Hepatocyte (in vitro differentiated cells): ENCODE data around the gene MAP3K3. TPM values are rescaled to one million over a fixed set of nuclear protein-coding genes. Genes with fewer than 3 reads are reported as not detected.

Experiments used
- DNase-seq: peaks from one replicate; pipeline ENCODE4 v3.0.0-alpha.2; 2016; ENCODE audit warnings: low spot score
- H2AFZ ChIP-seq: fragments of 200-600 bp; sonication (generic); 2 replicates; pipeline ENCODE4 v1.6.0; 2016; ENCODE audit warnings: antibody characterized with exemption, mild to moderate bottlenecking
- H3K27ac ChIP-seq: fragments of 200-600 bp; sonication (generic); 2 replicates; pipeline ENCODE4 v1.5.1; 2016; ENCODE audit warnings: mild to moderate bottlenecking
- H3K27me3 ChIP-seq: fragments of 200-600 bp; sonication (generic); 2 replicates; pipeline ENCODE4 v1.6.1; 2016
- H3K36me3 ChIP-seq: fragments of 200-600 bp; sonication (generic); replicated peaks from 2 replicates; pipeline ENCODE4 v1.5.1; 2016; ENCODE audit warnings: low read depth; ENCODE audit not compliant: insufficient read depth
- H3K4me1 ChIP-seq: fragments of 200-600 bp; sonication (generic); 2 replicates; pipeline ENCODE4 v1.5.1; 2016; ENCODE audit warnings: mild to moderate bottlenecking, moderate library complexity; ENCODE audit not compliant: insufficient read depth
- H3K4me2 ChIP-seq: fragments of 200-600 bp; sonication (generic); 2 replicates; pipeline ENCODE4 v1.6.0; 2016
- H3K4me3 ChIP-seq: fragments of 200-600 bp; sonication (generic); 2 replicates; pipeline ENCODE4 v1.5.1; 2016; ENCODE audit warnings: mild to moderate bottlenecking
- H3K79me2 ChIP-seq: fragments of 200-600 bp; sonication (generic); 2 replicates; pipeline ENCODE4 v1.6.0; 2017; ENCODE audit warnings: mild to moderate bottlenecking
- H3K9me2 ChIP-seq: fragments of 200-600 bp; sonication (generic); replicated peaks from 2 replicates; pipeline ENCODE4 v1.6.0; 2017; ENCODE audit warnings: mild to moderate bottlenecking; ENCODE audit not compliant: insufficient read depth
- H3K9me3 ChIP-seq: fragments of 200-600 bp; sonication (generic); 2 replicates; pipeline ENCODE4 v1.5.1; 2016; ENCODE audit warnings: low read depth, mild to moderate bottlenecking
- H4K20me1 ChIP-seq: fragments of 200-600 bp; sonication (generic); 2 replicates; pipeline ENCODE4 v1.6.0; 2016; ENCODE audit warnings: mild to moderate bottlenecking; ENCODE audit not compliant: insufficient read depth, poor library complexity, severe bottlenecking
- CTCF ChIP-seq: fragments of 200-600 bp; sonication (generic); IDR thresholded peaks from 2 replicates; pipeline ENCODE4 v1.5.1; 2016; ENCODE audit warnings: antibody characterized with exemption, mild to moderate bottlenecking; ENCODE audit not compliant: poor library complexity
- EZH2 ChIP-seq: fragments of 200-600 bp; sonication (generic); IDR thresholded peaks from 2 replicates; pipeline ENCODE4 v1.6.1; 2016; ENCODE audit warnings: antibody characterized with exemption, mild to moderate bottlenecking, borderline replicate concordance
- EZH2phosphoT487 ChIP-seq: fragments of 200-600 bp; sonication (generic); IDR thresholded peaks from one replicate; pipeline ENCODE4 v1.6.1; 2018; ENCODE audit warnings: antibody characterized with exemption, mild to moderate bottlenecking, low read depth, moderate library complexity; ENCODE audit not compliant: unreplicated experiment, severe bottlenecking
- WGBS: methylation state at CpG from one replicate; pipeline ENCODE4 v1.1.6; 2016; ENCODE audit warnings: low lambda C conversion rate; ENCODE audit errors: missing lambda C conversion rate; 5-methylcytosine and 5-hydroxymethylcytosine counted together
- polyA plus RNA-seq: library from polyadenylated mRNA; unstranded; fragments of >200 nt; fragmentation: Nextera tagmentation; extraction: Ambion mirVana; gene quantifications from 2 replicates; pipeline ENCODE4 v1.2.1, GENCODE V29; 2016
- total RNA-seq: library from RNA; depleted of rRNA; stranded (reverse); fragments of >200 nt; gene quantifications from 2 replicates; pipeline ENCODE4 v1.2.3, GENCODE V29; 2014

MAP3K3 gene
- total and polyA plus RNA-seq, 2 experiments from 2014 or later: 13.4 to 15.5 TPM

DNA sequence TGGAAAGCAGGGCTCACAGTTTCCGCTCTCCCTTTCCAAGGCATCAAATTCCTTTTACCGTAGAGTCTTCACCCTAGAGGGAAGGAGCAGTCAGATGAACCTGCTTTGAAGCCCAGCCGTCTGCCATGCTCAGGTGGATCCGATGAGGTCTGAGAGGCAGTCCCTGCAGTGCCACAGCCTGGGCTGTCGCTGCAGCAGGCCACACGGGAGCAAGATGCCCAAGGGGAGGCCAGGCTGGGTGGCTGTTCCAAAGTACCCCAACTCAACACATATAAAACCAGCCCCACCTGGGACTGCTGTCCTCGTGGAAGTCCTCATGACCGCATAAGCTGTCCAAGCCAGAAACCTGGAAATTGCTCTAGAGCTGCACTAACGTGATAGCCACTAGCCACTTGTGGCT, 82.6 kb downstream of the MAP3K3 start:
- no peaks in the 10 kb centered on the region for H3K9me3 ChIP-seq
- H2AFZ ChIP-seq: no peak overlapping the region
- H3K4me3 ChIP-seq: no peak overlapping the region
- 92% methylated on average over 9 of the region's 9 CpGs for WGBS
- H3K36me3 ChIP-seq: no peaks in the 10 kb centered on the region
- no peaks in the 10 kb centered on the region for H3K9me2 ChIP-seq
- TF ChIP-seq EZH2 (no peak), EZH2phosphoT487 (no peak), CTCF (no peak)
- H3K27me3 ChIP-seq: no peaks in the 10 kb centered on the region
- no peaks in the 10 kb centered on the region for H3K79me2 ChIP-seq
- H4K20me1 ChIP-seq: no peaks in the 10 kb centered on the region
- H3K4me2 ChIP-seq: no peak overlapping the region
- H3K4me1 ChIP-seq: peaks cover 7% of the 10 kb centered on the region
- no peak overlapping the region for H3K27ac ChIP-seq
- DNase-seq: no peak

DNA sequence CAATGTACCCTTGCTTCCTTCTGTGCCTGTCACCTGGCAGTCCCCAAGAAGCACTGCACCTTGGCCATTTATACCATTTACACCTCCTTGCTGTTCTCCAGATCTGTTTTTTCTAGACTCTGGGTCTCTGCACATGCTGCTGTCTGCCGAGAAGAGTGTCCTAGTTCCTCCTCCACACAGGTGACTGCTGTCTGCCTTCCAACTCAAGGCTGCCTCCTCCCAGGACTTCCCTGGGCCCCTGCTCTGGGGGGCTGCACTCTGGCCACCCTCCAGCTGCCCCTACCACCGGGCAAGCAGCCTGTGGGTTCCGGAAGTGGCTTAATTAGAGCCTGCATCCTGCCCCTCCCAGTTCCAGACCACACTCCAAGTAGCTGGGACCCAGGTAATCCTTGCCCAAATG, 83.4 kb downstream of the MAP3K3 start:
- H3K4me3 ChIP-seq: no peak overlapping the region
- H3K4me1 ChIP-seq: peaks cover 7% of the 10 kb centered on the region
- TF ChIP-seq EZH2: no peak
- TF ChIP-seq CTCF: no peak
- no peak for TF ChIP-seq EZH2phosphoT487
- no peak for DNase-seq
- no peak overlapping the region for H3K4me2 ChIP-seq
- no peaks in the 10 kb centered on the region for H4K20me1 ChIP-seq
- H3K9me2 ChIP-seq: no peaks in the 10 kb centered on the region
- H3K27me3 ChIP-seq: no peaks in the 10 kb centered on the region
- H3K9me3 ChIP-seq: no peaks in the 10 kb centered on the region
- no peak overlapping the region for H2AFZ ChIP-seq
- H3K36me3 ChIP-seq: no peaks in the 10 kb centered on the region
- H3K79me2 ChIP-seq: no peaks in the 10 kb centered on the region
- no peak overlapping the region for H3K27ac ChIP-seq
- WGBS: 83% methylated on average over 3 of the region's 3 CpGs

GRCh38 chr17:63706336-63707082, 84.3 kb downstream of the MAP3K3 start:
- Histone ChIP-seq H3K9me3 (no peaks in the 10 kb centered on the region), H3K79me2 (no peaks in the 10 kb centered on the region), H2AFZ (no peak overlapping the region), H3K27me3 (no peaks in the 10 kb centered on the region), H3K27ac (no peak overlapping the region), H3K4me2 (no peak overlapping the region), H3K9me2 (no peaks in the 10 kb centered on the region), H3K4me3 (no peak overlapping the region), H3K36me3 (no peaks in the 10 kb centered on the region), H4K20me1 (no peaks in the 10 kb centered on the region), H3K4me1 (no peaks in the 10 kb centered on the region)
- TF ChIP-seq EZH2phosphoT487 (no peak), CTCF (no peak), EZH2 (no peak)
- 92% methylated on average over 7 of the region's 7 CpGs for WGBS
- DNase-seq: no peak
